Stimulated activated CD4-positive, alpha-beta T cell treated with anti-CD3 and anti-CD28 coated beads, Interleukin-2, amount 100 ng/mL, for 48 hours (primary cell): ENCODE measurements around the gene EIF5B.

Experiments used
- DNase-seq, 2 donors: peaks; one replicate each; pipeline ENCODE4 v3.0.0-alpha.2; 2020

The EIF5B gene

GRCh38 chr2:99374747-99375146, 37.6 kb downstream of the EIF5B start:
- no peak for DNase-seq

GRCh38 chr2:99376254-99376864, 39.2 kb downstream of the EIF5B start:
- DNase-seq, result no peak

- no peak for DNase-seq
Observed at GRCh38 chr2:99377879-99378278, 40.7 kb downstream of the EIF5B start.

GRCh38 chr2:99380376-99381010, 43.3 kb downstream of the EIF5B start:
- DNase-seq, result no peak

GRCh38 chr2:99382143-99382542, 45.0 kb downstream of the EIF5B start:
- no peak for DNase-seq

- no peak for DNase-seq
Observed at GRCh38 chr2:99386011-99386410, 48.8 kb downstream of the EIF5B start.

- no peak for DNase-seq
Observed at GRCh38 chr2:99388892-99389291, 51.7 kb downstream of the EIF5B start.

- DNase-seq, result no peak
Observed at GRCh38 chr2:99389371-99389770, 52.2 kb downstream of the EIF5B start.

GRCh38 chr2:99389946-99390345, 52.8 kb downstream of the EIF5B start:
- no peak for DNase-seq

- DNase-seq, result no peak
Observed at GRCh38 chr2:99395589-99396130, 58.5 kb downstream of the EIF5B start.

GRCh38 chr2:99397266-99397920, 60.2 kb downstream of the EIF5B start:
- DNase-seq, result no peak

- DNase-seq, result no peak
Observed at GRCh38 chr2:99398303-99398702, 61.1 kb downstream of the EIF5B start.

GRCh38 chr2:99399063-99399462, 61.9 kb downstream of the EIF5B start:
- no peak for DNase-seq

GRCh38 chr2:99399795-99400194, 62.6 kb downstream of the EIF5B start:
- no peak for DNase-seq

- no peak for DNase-seq
Observed at GRCh38 chr2:99401841-99402240, 64.7 kb downstream of the EIF5B start.

GRCh38 chr2:99403084-99403483, 65.9 kb downstream of the EIF5B start:
- no peak for DNase-seq

GRCh38 chr2:99403524-99403923, 66.3 kb downstream of the EIF5B start:
- DNase-seq, result no peak

- no peak for DNase-seq
Observed at GRCh38 chr2:99404039-99404796, 67.0 kb downstream of the EIF5B start.

GRCh38 chr2:99404797-99405669, 67.8 kb downstream of the EIF5B start:
- DNase-seq, result no peak

GRCh38 chr2:99406137-99406536, 68.9 kb downstream of the EIF5B start:
- DNase-seq, result no peak

- no peak for DNase-seq
Observed at GRCh38 chr2:99410276-99410675, 73.1 kb downstream of the EIF5B start.

- no peak for DNase-seq
Observed at GRCh38 chr2:99414566-99414965, 77.4 kb downstream of the EIF5B start.
